ENCODE results near the gene MAG.
A peak's percentile ranks its signal among the peaks of the same experiment; 100 is the strongest.

The MAG gene

GRCh38 chr19:35299523-35300338 lies 7.8 kb downstream of the MAG start:
- DNase-seq (ENCODE audit: low spot score) = peak; percentile 70

- DNase-seq (ENCODE audit: low spot score) = no peak
Measured at GRCh38 chr19:35300339-35300649, 8.3 kb downstream of the MAG start.

GRCh38 chr19:35301961-35302360 lies 10.0 kb downstream of the MAG start:
- no peak for DNase-seq (ENCODE audit: low spot score)

GRCh38 chr19:35302446-35302845 lies 10.5 kb downstream of the MAG start:
- DNase-seq (ENCODE audit: low spot score) = no peak

- DNase-seq (ENCODE audit: low spot score) = no peak
Measured at GRCh38 chr19:35303357-35303915, 11.5 kb downstream of the MAG start.

- no peak for DNase-seq (ENCODE audit: low spot score)
Measured at GRCh38 chr19:35304036-35304435, 12.1 kb downstream of the MAG start.

GRCh38 chr19:35305181-35305580 lies 13.2 kb downstream of the MAG start:
- DNase-seq (ENCODE audit: low spot score) = no peak

GRCh38 chr19:35306473-35307246 lies 14.7 kb downstream of the MAG start:
- no peak for DNase-seq (ENCODE audit: low spot score)

GRCh38 chr19:35307931-35308330 lies 16.0 kb downstream of the MAG start:
- DNase-seq (ENCODE audit: low spot score) = no peak

GRCh38 chr19:35308910-35309309 lies 16.9 kb downstream of the MAG start:
- no peak for DNase-seq (ENCODE audit: low spot score)

GRCh38 chr19:35309481-35310279 lies 17.7 kb downstream of the MAG start:
- no peak for DNase-seq (ENCODE audit: low spot score)

GRCh38 chr19:35310331-35310730 lies 18.4 kb downstream of the MAG start:
- no peak for DNase-seq (ENCODE audit: low spot score)

GRCh38 chr19:35310811-35311465 lies 19.0 kb downstream of the MAG start:
- DNase-seq (ENCODE audit: low spot score) = no peak

- DNase-seq (ENCODE audit: low spot score) = no peak
Measured at GRCh38 chr19:35311901-35312665, 20.1 kb downstream of the MAG start.

- no peak for DNase-seq (ENCODE audit: low spot score)
Measured at GRCh38 chr19:35313587-35313986, 21.6 kb downstream of the MAG start.

GRCh38 chr19:35314031-35314430 lies 22.1 kb downstream of the MAG start:
- no peak for DNase-seq (ENCODE audit: low spot score)

GRCh38 chr19:35314858-35315470 lies 23.0 kb downstream of the MAG start:
- DNase-seq (ENCODE audit: low spot score) = no peak

- no peak for DNase-seq (ENCODE audit: low spot score)
Measured at GRCh38 chr19:35315883-35316282, 23.9 kb downstream of the MAG start.

GRCh38 chr19:35316560-35316959 lies 24.6 kb downstream of the MAG start:
- no peak for DNase-seq (ENCODE audit: low spot score)

- DNase-seq (ENCODE audit: low spot score) = no peak
Measured at GRCh38 chr19:35317464-35318043, 25.6 kb downstream of the MAG start.

All from Ammon's horn (tissue), 1 donor.